GM19328 (cell line): ENCODE measurements around the gene CYP2R1.

Source experiments
- ATAC-seq: cut with Tn5 transposase; IDR thresholded peaks from one replicate; pipeline ENCODE4 v1.9.1; 2021; ENCODE audit warnings: mild to moderate bottlenecking, moderate library complexity; ENCODE audit not compliant: unreplicated experiment

Gene CYP2R1

GRCh38 chr11:14892036-14892556, at the start of gene CYP2R1:
CYP2R1 (minus strand) TSS chr11:14892231; CDS start chr11:14892205, 26 bp downstream.
- ATAC-seq = peak; percentile 97

GRCh38 chr11:14938936-14939335, 46.9 kb upstream of the CYP2R1 start:
- ATAC-seq = no peak

GRCh38 chr11:14934641-14935351, 42.8 kb upstream of the CYP2R1 start:
- ATAC-seq = no peak

GRCh38 chr11:14932447-14932846, 40.4 kb upstream of the CYP2R1 start:
- ATAC-seq = no peak

GRCh38 chr11:14930369-14930768, 38.3 kb upstream of the CYP2R1 start:
- ATAC-seq = no peak

- no peak for ATAC-seq
Measured at GRCh38 chr11:14927146-14927545, 35.1 kb upstream of the CYP2R1 start.

- no peak for ATAC-seq
Measured at GRCh38 chr11:14924318-14924717, 32.3 kb upstream of the CYP2R1 start.

GRCh38 chr11:14916403-14916802, 24.4 kb upstream of the CYP2R1 start:
- no peak for ATAC-seq

- no peak for ATAC-seq
Measured at GRCh38 chr11:14914536-14914935, 22.5 kb upstream of the CYP2R1 start.

- ATAC-seq = no peak
Measured at GRCh38 chr11:14908214-14908880, 16.3 kb upstream of the CYP2R1 start.

- peak; percentile 42 for ATAC-seq
Measured at GRCh38 chr11:14907411-14908213, 15.6 kb upstream of the CYP2R1 start.

- no peak for ATAC-seq
Measured at GRCh38 chr11:14906993-14907392, 15.0 kb upstream of the CYP2R1 start.

GRCh38 chr11:14906578-14906977, 14.5 kb upstream of the CYP2R1 start:
- no peak for ATAC-seq

GRCh38 chr11:14905104-14906033, 13.3 kb upstream of the CYP2R1 start:
- ATAC-seq = peak; percentile 56

- ATAC-seq = peak; percentile 41
Measured at GRCh38 chr11:14904745-14905103, 12.7 kb upstream of the CYP2R1 start.

- no peak for ATAC-seq
Measured at GRCh38 chr11:14902650-14903350, 10.8 kb upstream of the CYP2R1 start.

- ATAC-seq = no peak
Measured at GRCh38 chr11:14898906-14899305, 6.9 kb upstream of the CYP2R1 start.

- no peak for ATAC-seq
Measured at GRCh38 chr11:14898355-14898754, 6.3 kb upstream of the CYP2R1 start.

GRCh38 chr11:14894657-14895598, 2.9 kb upstream of the CYP2R1 start:
- ATAC-seq = no peak
